ENCODE data around the gene ADAM19.

ADAM19 gene, protein sequence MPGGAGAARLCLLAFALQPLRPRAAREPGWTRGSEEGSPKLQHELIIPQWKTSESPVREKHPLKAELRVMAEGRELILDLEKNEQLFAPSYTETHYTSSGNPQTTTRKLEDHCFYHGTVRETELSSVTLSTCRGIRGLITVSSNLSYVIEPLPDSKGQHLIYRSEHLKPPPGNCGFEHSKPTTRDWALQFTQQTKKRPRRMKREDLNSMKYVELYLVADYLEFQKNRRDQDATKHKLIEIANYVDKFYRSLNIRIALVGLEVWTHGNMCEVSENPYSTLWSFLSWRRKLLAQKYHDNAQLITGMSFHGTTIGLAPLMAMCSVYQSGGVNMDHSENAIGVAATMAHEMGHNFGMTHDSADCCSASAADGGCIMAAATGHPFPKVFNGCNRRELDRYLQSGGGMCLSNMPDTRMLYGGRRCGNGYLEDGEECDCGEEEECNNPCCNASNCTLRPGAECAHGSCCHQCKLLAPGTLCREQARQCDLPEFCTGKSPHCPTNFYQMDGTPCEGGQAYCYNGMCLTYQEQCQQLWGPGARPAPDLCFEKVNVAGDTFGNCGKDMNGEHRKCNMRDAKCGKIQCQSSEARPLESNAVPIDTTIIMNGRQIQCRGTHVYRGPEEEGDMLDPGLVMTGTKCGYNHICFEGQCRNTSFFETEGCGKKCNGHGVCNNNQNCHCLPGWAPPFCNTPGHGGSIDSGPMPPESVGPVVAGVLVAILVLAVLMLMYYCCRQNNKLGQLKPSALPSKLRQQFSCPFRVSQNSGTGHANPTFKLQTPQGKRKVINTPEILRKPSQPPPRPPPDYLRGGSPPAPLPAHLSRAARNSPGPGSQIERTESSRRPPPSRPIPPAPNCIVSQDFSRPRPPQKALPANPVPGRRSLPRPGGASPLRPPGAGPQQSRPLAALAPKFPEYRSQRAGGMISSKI

GRCh38 chr5:157575381-157576020, at the start of gene ADAM19:
TSS of gene ADAM19 (minus strand) at chr5:157575775. CDS start at chr5:157575696, 79 bp downstream.
- DNase-seq = no peak

GRCh38 chr5:157624144-157624543, 48.6 kb upstream of the ADAM19 start:
- no peak for DNase-seq

DNA sequence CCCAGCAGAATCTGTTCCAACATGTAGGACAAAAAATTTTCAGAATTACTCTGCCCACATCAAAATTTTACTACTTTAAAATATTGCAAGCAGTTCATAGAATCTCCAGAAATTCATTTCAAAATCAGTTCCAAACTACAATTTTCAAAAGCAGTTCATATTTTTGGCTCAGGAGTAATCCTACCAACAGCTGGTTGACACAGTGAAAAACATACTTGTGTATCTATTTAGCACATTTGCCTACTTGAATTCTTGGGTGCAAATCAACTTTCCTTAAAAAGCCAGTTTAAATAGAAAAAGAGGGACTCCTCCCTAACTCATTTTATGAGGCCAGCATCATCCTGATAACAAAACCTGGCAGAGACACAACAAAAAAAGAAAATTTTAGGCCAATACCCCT, 45.2 kb upstream of the ADAM19 start:
- no peak for DNase-seq

GRCh38 chr5:157618191-157618765, 42.7 kb upstream of the ADAM19 start:
- DNase-seq = no peak

DNA sequence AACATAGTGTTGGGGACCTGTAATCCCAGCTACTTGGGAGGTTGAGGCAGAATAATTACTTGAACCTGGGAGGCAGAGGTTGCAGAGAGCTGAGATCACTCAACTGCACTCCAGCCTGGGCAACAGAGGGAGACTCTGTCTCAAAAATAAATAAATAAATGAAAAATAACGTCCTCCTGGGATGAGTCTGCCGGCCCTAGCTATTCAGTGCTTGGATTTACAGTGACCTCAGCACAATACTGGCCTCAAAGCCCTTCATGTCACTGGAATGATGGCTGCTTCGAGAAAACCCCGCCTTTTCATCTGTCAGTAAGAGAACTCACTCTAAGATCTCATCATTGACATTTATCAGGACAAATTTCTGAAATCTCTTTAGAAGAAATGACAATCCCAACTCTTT, 41.2 kb upstream of the ADAM19 start:
- no peak for DNase-seq

- DNase-seq = no peak
Observed at GRCh38 chr5:157613385-157614245, 38.0 kb upstream of the ADAM19 start.

GRCh38 chr5:157612581-157612980, 37.0 kb upstream of the ADAM19 start:
- no peak for DNase-seq

DNA sequence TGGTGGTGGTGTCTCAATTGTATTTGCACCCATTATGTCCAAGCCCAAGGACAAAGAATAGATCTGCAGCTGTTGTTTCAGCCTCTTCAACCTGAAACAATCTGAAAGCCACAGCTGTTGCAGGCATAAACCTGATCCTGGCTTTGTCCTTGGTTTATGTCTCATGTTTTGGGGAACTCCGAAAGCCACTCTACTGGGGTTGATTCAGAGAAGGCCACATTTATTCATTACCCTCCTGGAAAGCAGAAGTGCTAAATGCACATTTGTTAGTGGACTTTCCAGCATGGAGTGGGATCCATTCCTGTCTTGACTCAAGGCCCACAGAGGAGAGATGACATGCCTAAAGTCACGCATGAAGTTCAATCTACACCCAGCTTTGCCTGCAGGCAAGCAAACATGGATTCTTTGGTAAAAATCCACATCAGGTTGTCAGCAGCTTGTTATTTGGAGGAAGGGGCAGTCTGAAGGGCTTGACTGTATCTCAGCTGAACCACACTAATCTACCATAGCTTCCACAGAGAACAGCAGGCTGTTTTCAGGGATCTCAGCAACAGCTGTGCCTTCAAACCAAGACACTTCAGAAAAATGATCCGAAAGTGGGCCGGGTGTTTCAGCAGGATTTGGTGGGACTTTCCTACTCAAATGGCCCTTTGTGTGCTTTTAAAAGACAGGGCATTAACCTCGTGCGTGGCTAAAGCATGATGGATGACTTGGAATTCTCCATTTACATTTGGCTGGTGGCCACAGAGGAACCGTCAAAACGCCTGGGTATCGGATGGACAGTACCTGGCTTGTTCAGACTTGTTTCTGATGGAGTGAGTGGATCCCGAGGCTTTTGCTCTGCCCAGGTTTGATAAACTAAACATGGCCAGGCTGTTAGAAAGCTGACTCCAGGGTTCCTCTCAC, 36.2 kb upstream of the ADAM19 start:
- DNase-seq = no peak

DNA sequence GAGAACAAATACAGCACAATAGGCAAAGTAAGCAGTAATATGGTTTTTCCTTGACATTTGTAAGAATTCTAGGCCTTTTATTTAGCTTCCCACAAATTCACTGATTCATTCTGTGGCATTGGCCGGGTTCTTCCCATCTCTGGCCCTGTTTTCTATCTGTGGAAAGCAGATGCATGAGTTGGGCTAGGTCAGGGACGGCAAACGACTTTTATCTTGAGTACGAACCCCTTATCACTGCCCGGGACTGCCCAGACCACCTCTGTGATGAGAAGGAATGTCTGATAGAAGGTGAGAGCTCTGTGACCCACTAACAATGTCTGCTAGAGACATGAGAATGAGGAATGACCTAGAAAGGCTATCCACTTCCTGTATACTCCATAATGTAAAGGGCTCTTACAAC, 35.4 kb upstream of the ADAM19 start:
- DNase-seq = no peak

GRCh38 chr5:157608972-157609565, 33.5 kb upstream of the ADAM19 start:
- no peak for DNase-seq

DNA sequence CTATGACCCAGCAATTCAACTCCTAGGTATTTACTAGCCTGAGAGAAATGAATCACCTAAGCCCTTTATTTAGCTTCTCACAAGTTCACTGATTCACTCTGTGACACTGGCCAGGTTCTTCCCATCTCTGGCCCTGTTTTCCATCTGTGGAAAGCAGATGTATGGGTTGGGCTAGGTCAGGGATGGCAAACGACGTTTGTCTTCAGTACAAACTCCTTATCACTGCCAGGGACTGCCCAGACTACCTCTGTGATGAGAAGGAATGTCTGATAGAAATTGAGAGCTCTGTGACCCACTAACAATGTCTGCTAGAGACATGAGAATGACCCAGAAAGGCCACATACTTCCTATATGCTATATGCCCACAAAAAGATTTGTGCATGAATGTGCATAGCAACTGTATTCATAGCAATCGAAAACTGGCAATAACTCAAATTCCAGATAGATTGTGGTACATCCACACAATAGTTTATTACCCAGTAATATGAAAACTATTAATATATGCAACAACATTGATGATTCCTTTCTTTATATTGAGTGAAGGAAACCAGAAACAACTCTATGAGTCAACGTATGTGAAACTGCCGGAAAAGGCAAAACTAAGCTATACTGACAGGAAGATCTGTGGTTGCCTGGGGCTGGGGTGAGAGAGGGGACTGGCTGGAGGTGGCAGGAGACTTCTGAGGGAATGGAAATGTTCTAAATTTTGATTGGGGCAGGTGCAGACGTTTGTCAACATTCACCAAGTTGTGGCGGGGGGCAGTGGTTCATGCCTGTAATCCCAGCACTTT, 32.0 kb upstream of the ADAM19 start:
- peak in 1 of 2 experiments; percentile 2 for DNase-seq

- DNase-seq = no peak
Observed at GRCh38 chr5:157606046-157606445, 30.5 kb upstream of the ADAM19 start.

DNA sequence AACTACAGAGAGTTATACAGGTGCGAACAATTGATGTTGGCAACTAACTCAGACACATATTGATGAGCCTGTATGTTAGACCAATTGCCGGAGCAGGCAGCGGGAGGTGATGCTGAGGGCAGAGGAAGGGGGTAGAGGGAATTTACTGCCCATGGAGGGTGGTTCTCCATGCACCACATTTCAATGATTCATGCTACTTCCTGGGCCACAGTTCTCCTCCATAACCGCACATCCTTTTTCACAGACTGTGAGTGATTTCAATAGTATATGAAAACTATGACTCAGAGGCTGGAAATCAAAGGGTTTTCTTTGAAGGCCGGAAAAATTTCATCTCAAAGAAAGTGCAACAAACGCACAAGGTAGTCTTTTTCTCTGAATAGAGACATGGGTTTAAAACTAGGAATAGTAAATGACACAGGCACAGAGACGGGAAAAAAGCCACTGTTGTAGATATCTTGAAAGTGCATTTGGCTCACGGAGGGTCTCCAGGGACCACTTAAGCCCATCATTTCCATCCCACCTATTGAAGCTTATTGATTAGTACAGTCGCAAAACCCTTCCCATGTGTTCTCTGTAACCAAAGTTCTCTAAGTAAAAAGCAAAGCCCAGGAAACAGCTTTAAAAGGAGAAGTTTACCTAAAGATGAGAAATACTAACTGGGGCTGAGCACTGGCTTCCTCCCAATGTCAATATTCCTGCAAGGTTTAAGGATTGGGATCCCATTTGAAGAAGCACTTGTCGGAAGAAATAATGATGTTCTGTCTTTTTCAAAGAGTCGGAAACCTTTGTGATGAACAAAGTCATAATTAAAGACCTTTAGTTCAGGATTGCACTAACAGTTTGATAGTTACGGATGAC, 28.0 kb upstream of the ADAM19 start:
- DNase-seq = peak; percentile 59 to 62

GRCh38 chr5:157602505-157602904, 26.9 kb upstream of the ADAM19 start:
- DNase-seq = no peak

DNA sequence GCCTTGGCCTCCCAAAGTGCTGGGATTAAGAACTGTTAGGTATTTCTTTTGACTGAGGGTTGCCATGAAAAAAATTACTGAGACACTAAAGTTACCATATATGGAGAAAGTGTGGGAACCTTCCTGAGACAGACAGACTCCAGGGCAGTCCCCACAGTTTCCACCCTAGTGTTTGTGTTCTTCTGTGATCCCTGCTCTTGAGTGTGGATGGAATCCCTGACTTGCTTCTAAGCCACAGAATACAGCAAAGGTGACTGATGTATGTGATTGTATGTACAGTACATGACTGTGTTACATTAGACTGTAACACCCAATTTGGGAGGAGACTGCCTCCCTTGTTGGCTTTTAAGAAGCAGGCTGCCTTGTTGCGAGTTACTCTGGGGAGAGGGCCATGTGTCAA, 24.7 kb upstream of the ADAM19 start:
- DNase-seq = no peak

DNA sequence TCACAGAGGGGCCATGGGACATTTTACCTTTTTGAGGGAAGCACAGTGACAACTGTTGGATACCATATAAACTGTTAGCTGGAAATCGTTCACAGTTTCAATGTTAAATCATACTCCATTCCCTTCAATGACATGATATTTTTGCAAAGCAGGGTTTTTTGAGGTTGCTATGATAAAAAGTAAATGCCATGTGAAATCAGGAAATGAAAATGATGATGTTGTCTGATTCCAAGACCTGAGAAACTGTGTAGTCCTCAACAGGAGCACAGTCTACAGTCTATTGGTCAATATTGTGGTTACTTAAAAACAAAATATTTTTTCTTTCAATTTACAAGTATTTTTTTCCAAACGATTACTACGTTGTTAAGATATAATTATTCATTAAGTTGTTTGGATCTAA, 24.0 kb upstream of the ADAM19 start:
- DNase-seq = no peak

DNA sequence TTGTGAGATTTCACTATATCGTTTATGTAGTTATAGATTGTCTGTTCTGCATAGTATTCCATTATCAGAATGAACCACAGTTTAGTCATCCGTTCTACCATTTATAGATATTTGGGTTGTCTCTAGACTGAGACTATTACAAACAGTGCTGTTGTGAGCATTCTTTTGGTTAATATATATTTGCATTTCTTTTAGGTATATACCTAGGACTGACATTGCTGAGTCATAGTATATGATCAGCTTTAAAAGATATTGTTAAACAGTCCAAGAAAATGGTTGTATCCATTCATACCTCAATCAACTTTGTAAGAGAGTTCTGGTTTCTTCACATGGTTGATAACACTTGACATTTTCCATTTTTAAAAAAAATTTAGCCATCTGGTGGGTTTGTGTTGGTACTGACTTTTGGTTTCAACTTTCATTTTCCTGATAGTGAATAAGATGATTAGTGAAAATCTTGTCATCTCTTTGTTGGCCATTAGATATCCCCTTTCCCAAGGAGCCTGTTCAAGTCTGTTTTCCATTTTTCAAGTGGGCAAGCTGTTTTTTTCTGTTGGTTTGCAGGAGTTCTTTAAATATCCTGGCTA, 22.9 kb upstream of the ADAM19 start:
- no peak for DNase-seq

GRCh38 chr5:157597277-157597676, 21.7 kb upstream of the ADAM19 start:
- DNase-seq = no peak

Measured in AML-193 (cell line).